Smooth muscle cell (in vitro differentiated cells): ENCODE data around the gene KRT4. TPM values are rescaled to one million over a fixed set of nuclear protein-coding genes. Genes with fewer than 3 reads are reported as not detected.

Experiments used
- DNase-seq: peaks from one replicate; lab custom pipeline; 2025; ENCODE audit not compliant: unreplicated experiment; lab: John Stamatoyannopoulos, UW
- H2AFZ ChIP-seq: fragments of 200-600 bp; sonication (generic); 2 replicates; pipeline ENCODE4 v1.6.0; 2016; ENCODE audit warnings: antibody characterized with exemption, low read depth, mild to moderate bottlenecking
- H3F3A ChIP-seq: fragments of 200-600 bp; sonication (generic); 2 replicates; pipeline ENCODE4 v1.6.0; 2017; ENCODE audit warnings: antibody characterized with exemption, low read depth
- H3K27ac ChIP-seq: fragments of 200-600 bp; sonication (generic); 2 replicates; pipeline ENCODE4 v1.5.1; 2016; ENCODE audit warnings: low read depth, mild to moderate bottlenecking
- H3K27me3 ChIP-seq: fragments of 200-600 bp; sonication (generic); 2 replicates; pipeline ENCODE4 v1.6.1; 2016; ENCODE audit warnings: low read depth, mild to moderate bottlenecking
- H3K36me3 ChIP-seq: fragments of 200-600 bp; sonication (generic); 2 replicates; pipeline ENCODE4 v1.5.1; 2016; ENCODE audit warnings: low read depth
- H3K4me1 ChIP-seq: fragments of 200-600 bp; sonication (generic); 2 replicates; pipeline ENCODE4 v1.5.1; 2016; ENCODE audit warnings: low read depth
- H3K4me2 ChIP-seq: fragments of 200-600 bp; sonication (generic); 2 replicates; pipeline ENCODE4 v1.6.0; 2016; ENCODE audit warnings: mild to moderate bottlenecking
- H3K4me3 ChIP-seq: fragments of 200-600 bp; sonication (generic); 2 replicates; pipeline ENCODE4 v1.5.1; 2016; ENCODE audit warnings: mild to moderate bottlenecking
- H3K79me2 ChIP-seq: fragments of 200-600 bp; sonication (generic); 2 replicates; pipeline ENCODE4 v1.6.0; 2016; ENCODE audit warnings: low read depth, mild to moderate bottlenecking
- H3K9ac ChIP-seq: fragments of 200-600 bp; sonication (generic); 2 replicates; pipeline ENCODE4 v1.6.0; 2016; ENCODE audit warnings: low read depth
- H3K9me3 ChIP-seq: fragments of 200-600 bp; sonication (generic); replicated peaks from 2 replicates; pipeline ENCODE4 v1.5.1; 2016; ENCODE audit warnings: low read depth
- H4K20me1 ChIP-seq: fragments of 200-600 bp; sonication (generic); 2 replicates; pipeline ENCODE4 v1.6.0; 2016; ENCODE audit warnings: low read depth
- CTCF ChIP-seq: fragments of 200-600 bp; sonication (generic); IDR thresholded peaks from 2 replicates; pipeline ENCODE4 v1.5.1; 2017; ENCODE audit warnings: borderline replicate concordance, mild to moderate bottlenecking, antibody characterized with exemption; ENCODE audit not compliant: insufficient read depth, poor library complexity, severe bottlenecking
- WGBS: methylation state at CpG from one replicate; pipeline ENCODE4 v1.1.7; 2016; ENCODE audit warnings: low lambda C conversion rate; 5-methylcytosine and 5-hydroxymethylcytosine counted together
- polyA plus RNA-seq: library from polyadenylated mRNA; unstranded; fragments of >200 nt; fragmentation: Nextera tagmentation; extraction: Ambion mirVana; gene quantifications from 2 replicates; pipeline ENCODE4 v1.2.1, GENCODE V29; 2016
- total RNA-seq: library from RNA; depleted of rRNA; stranded (reverse); fragments of >200 nt; gene quantifications from 2 replicates; pipeline ENCODE4 v1.2.3, GENCODE V29; 2014

KRT4 gene
- total RNA-seq: 0.45 TPM in 1 of 2 replicates, not detected in the other
- polyA plus RNA-seq: not detected in 2 replicates

GRCh38 chr12:52813885-52814709 lies at the start of gene KRT4:
Gene KRT4, minus strand, starts transcription at chr12:52814116. Its CDS starts 58 bp downstream, at chr12:52814058.
- H2AFZ ChIP-seq: no peak within 1 kb of the TSS
- peaks cover 20% of the 10 kb centered on the region for H3K27me3 ChIP-seq
- H4K20me1 ChIP-seq: no peaks in the 10 kb centered on the region

GRCh38 chr12:52862023-52862422 lies 48.1 kb upstream of the KRT4 start:
- H4K20me1 ChIP-seq: no peaks in the 10 kb centered on the region
- H3K9me3 ChIP-seq: no peaks in the 10 kb centered on the region
- H3K27ac ChIP-seq: no peak overlapping the region
- no peak for TF ChIP-seq CTCF
- 78% methylated on average over 2 of the region's 2 CpGs for WGBS
- DNase-seq: no peak
- no peaks in the 10 kb centered on the region for H3K36me3 ChIP-seq
- no peaks in the 10 kb centered on the region for H3K79me2 ChIP-seq
- no peak overlapping the region for H3K4me2 ChIP-seq
- H3K4me3 ChIP-seq: no peak overlapping the region
- H3K4me1 ChIP-seq: no peaks in the 10 kb centered on the region
- H3F3A ChIP-seq: no peaks in the 10 kb centered on the region
- H2AFZ ChIP-seq: no peak overlapping the region
- no peaks in the 10 kb centered on the region for H3K27me3 ChIP-seq
- H3K9ac ChIP-seq: no peak overlapping the region

More at GRCh38 chr12:52813885-52814709, at the start of gene KRT4:
- Histone ChIP-seq H3K4me3 (no peak within 1 kb of the TSS), H3K4me1 (peaks cover 12% of the 10 kb centered on the region), H3F3A (no peaks in the 10 kb centered on the region), H3K9ac (no peak within 1 kb of the TSS), H3K79me2 (no peaks in the 10 kb centered on the region), H3K27ac (no peak within 1 kb of the TSS), H3K4me2 (no peak within 1 kb of the TSS), H3K9me3 (no peaks in the 10 kb centered on the region), H3K36me3 (no peaks in the 10 kb centered on the region)
- 86% methylated on average over 15 of the region's 15 CpGs for WGBS
- no peak for DNase-seq
- TF ChIP-seq CTCF: no peak

GRCh38 chr12:52861511-52861910 lies 47.6 kb upstream of the KRT4 start:
- no peak overlapping the region for H2AFZ ChIP-seq
- TF ChIP-seq CTCF: no peak
- H3K4me2 ChIP-seq: no peak overlapping the region

More at GRCh38 chr12:52861511-52861910, 47.6 kb upstream of the KRT4 start:
- Histone ChIP-seq H3K79me2 (no peaks in the 10 kb centered on the region), H3F3A (no peaks in the 10 kb centered on the region), H3K27me3 (no peaks in the 10 kb centered on the region), H4K20me1 (no peaks in the 10 kb centered on the region), H3K4me3 (no peak overlapping the region), H3K27ac (no peak overlapping the region), H3K9ac (no peak overlapping the region), H3K4me1 (no peaks in the 10 kb centered on the region), H3K36me3 (no peaks in the 10 kb centered on the region), H3K9me3 (no peaks in the 10 kb centered on the region)
- 95% methylated on average over 7 of the region's 7 CpGs for WGBS
- no peak for DNase-seq
